Left lung (tissue), 10 donors: ENCODE data around the gene COL6A1. TPM values are rescaled to one million over a fixed set of nuclear protein-coding genes. Genes with fewer than 3 reads are reported as not detected.

Experiments used
- ATAC-seq: fragments of 200-7000 bp; cut with Tn5 transposase; one replicate; pipeline ENCODE4 v1.9.1; 2020; ENCODE audit warnings: moderate library complexity
- DNase-seq, 4 donors: peaks; one replicate each; pipeline ENCODE4 v3.0.0-alpha.2; 2013 to 2020
- H3K27ac ChIP-seq, 2 donors: fragments of 200-600 bp; sonication (generic) in 1 of 2; one replicate each; pipeline versions ENCODE4 v1.5.0 to v1.8.0; 2020 to 2021
- H3K27me3 ChIP-seq, 2 donors: fragments of 200-600 bp; sonication (generic) in 1 of 2; one replicate each; pipeline versions ENCODE4 v1.5.0 to v1.8.0; 2020 to 2021
- H3K36me3 ChIP-seq, 2 donors: fragments of 200-600 bp; sonication (generic) in 1 of 2; one replicate each; pipeline versions ENCODE4 v1.5.0 to v1.8.0; 2020 to 2021
- H3K4me1 ChIP-seq, 2 donors: fragments of 200-600 bp; one replicate each; pipeline ENCODE4 v1.8.0; 2021
- H3K4me3 ChIP-seq, 2 donors: fragments of 200-600 bp; sonication (generic) in 1 of 2; one replicate each; pipeline versions ENCODE4 v1.5.0 to v1.8.0; 2020 to 2021; ENCODE audit warnings: mild to moderate bottlenecking in 1 of 2
- H3K9me3 ChIP-seq, 2 donors: fragments of 200-600 bp; sonication (generic) in 1 of 2; one replicate each; pipeline versions ENCODE4 v1.5.0 to v1.8.0; 2020 to 2021
- CTCF ChIP-seq, 2 donors: fragments of 200-600 bp; sonication (generic) in 1 of 2; IDR thresholded peaks; one replicate each; pipeline versions ENCODE4 v1.5.0 to v1.8.0; 2021; ENCODE audit warnings: antibody characterized with exemption in 2 of 2
- intact Hi-C, 2 donors: fragments of 100-400 bp; cut with DNase I; formaldehyde crosslinking; loops; one replicate each; pipeline versions ENCODE4 v1.11.2 to v1.14.2; 2022
- polyA plus RNA-seq, 6 donors: library from polyadenylated mRNA; unstranded; fragments of 120-200 nt; gene quantifications; one replicate each; pipeline ENCODE4 v1.2.1, GENCODE V29; 2013; ENCODE audit not compliant: insufficient read length in 6 of 6
- total RNA-seq, 2 donors: library from RNA; stranded (reverse); fragmentation: NEBNext Ultra II Directional; extraction: Animal tissue kit (Norgen Biotek cat#: 25700); gene quantifications; one replicate each; pipeline ENCODE4 v1.2.1, GENCODE V29; 2021
- donor health status: DM: no; HTN: yes; CAD: no.
- donor health status: DM: no; HTN: no; CAD: no.

Gene COL6A1
- total and polyA plus RNA-seq, 8 donors, result 272 to 574 (median 341) TPM

- Histone ChIP-seq H3K27me3 (no peaks in the 10 kb centered on the region), H3K27ac (no peak overlapping the region), H3K36me3 (peaks cover 0 to 47% of the 10 kb centered on the region in 2 donors), H3K4me3 (no peak overlapping the region), H3K4me1 (no peaks in the 10 kb centered on the region), H3K9me3 (peaks cover 0 to 22% of the 10 kb centered on the region in 2 donors)
- ATAC-seq (no peak), DNase-seq (peak in 2 of 4 donors; percentile 22 to 65)
- intact Hi-C loops, result no loop called here
- no peak for TF ChIP-seq CTCF (IDR thresholded peaks at IDR 0.05)
Observed at GRCh38 chr21:45998871-45999580, 17.5 kb downstream of the COL6A1 start.

- peaks cover 0 to 47% of the 10 kb centered on the region in 2 donors for H3K36me3 ChIP-seq
- DNase-seq, result no peak
- TF ChIP-seq CTCF (IDR thresholded peaks at IDR 0.05), result no peak
- no peak overlapping the region for H3K27ac ChIP-seq
- ATAC-seq, result no peak
- H3K4me1 ChIP-seq, result no peaks in the 10 kb centered on the region
- peaks cover 0 to 22% of the 10 kb centered on the region in 2 donors for H3K9me3 ChIP-seq
- H3K4me3 ChIP-seq, result no peak overlapping the region
- intact Hi-C loops, result no loop called here
- H3K27me3 ChIP-seq, result no peaks in the 10 kb centered on the region
Observed at GRCh38 chr21:45999581-46000181, 18.1 kb downstream of the COL6A1 start.

- ATAC-seq (no peak), DNase-seq (peak in 2 of 4 donors; percentile 25 to 55)
- H3K27ac ChIP-seq, result no peak overlapping the region
- no peak overlapping the region for H3K4me3 ChIP-seq
- intact Hi-C loops, result no loop called here
- H3K27me3 ChIP-seq, result no peaks in the 10 kb centered on the region
- H3K9me3 ChIP-seq, result peaks cover 0 to 22% of the 10 kb centered on the region in 2 donors
- no peaks in the 10 kb centered on the region for H3K4me1 ChIP-seq
- no peak for TF ChIP-seq CTCF (IDR thresholded peaks at IDR 0.05)
- H3K36me3 ChIP-seq, result peaks cover 0 to 47% of the 10 kb centered on the region in 2 donors
Observed at GRCh38 chr21:46000182-46000730, 18.7 kb downstream of the COL6A1 start.

GRCh38 chr21:46000731-46001641 lies 19.4 kb downstream of the COL6A1 start:
- H3K27ac ChIP-seq, result no peak overlapping the region
- no peaks in the 10 kb centered on the region for H3K4me1 ChIP-seq
- peak in 2 of 4 donors; percentile 32 to 75 for DNase-seq
- no peaks in the 10 kb centered on the region for H3K27me3 ChIP-seq
- H3K36me3 ChIP-seq, result peaks cover 0 to 47% of the 10 kb centered on the region in 2 donors
- intact Hi-C loops, result no loop called here
- peaks cover 0 to 22% of the 10 kb centered on the region in 2 donors for H3K9me3 ChIP-seq
- no peak overlapping the region for H3K4me3 ChIP-seq
- no peak for TF ChIP-seq CTCF (IDR thresholded peaks at IDR 0.05)
- ATAC-seq, result peak; percentile 5
